Nephron (organoid): Measurements from ENCODE around the gene PTGIS.

Source experiments
- H3K27ac Mint-ChIP-seq, 3 experiments: 2 replicates each; pipeline ENCODE4 v1.8.0; 2020; ENCODE audit warnings: mixed read lengths in 3 of 3, mild to moderate bottlenecking in 2 of 3, moderate library complexity in 1 of 3
- H3K27me3 Mint-ChIP-seq: 2 replicates; pipeline ENCODE4 v1.8.0; 2021; ENCODE audit warnings: low read depth, mild to moderate bottlenecking, moderate library complexity, mixed read lengths
- H3K36me3 Mint-ChIP-seq: 2 replicates; pipeline ENCODE4 v1.8.0; 2020; ENCODE audit warnings: low read depth, mixed read lengths
- H3K4me1 Mint-ChIP-seq: 2 replicates; pipeline ENCODE4 v1.8.0; 2020; ENCODE audit warnings: mixed read lengths
- H3K4me3 Mint-ChIP-seq, 3 experiments: 2 replicates each; pipeline ENCODE4 v1.8.0; 2020; ENCODE audit warnings: mild to moderate bottlenecking in 3 of 3, mixed read lengths in 3 of 3, moderate library complexity in 2 of 3
- H3K9me3 Mint-ChIP-seq: 2 replicates; pipeline ENCODE4 v1.8.0; 2020; ENCODE audit warnings: mixed read lengths
- TF ChIP-seq, protein P1 (sequence below), 3 experiments: fragments of 200-600 bp; sonication (generic); IDR thresholded peaks; one replicate each; pipeline ENCODE4 v1.5.0; 2021; ENCODE audit warnings: antibody characterized with exemption in 3 of 3; ENCODE audit not compliant: unreplicated experiment in 3 of 3

The PTGIS gene

DNA sequence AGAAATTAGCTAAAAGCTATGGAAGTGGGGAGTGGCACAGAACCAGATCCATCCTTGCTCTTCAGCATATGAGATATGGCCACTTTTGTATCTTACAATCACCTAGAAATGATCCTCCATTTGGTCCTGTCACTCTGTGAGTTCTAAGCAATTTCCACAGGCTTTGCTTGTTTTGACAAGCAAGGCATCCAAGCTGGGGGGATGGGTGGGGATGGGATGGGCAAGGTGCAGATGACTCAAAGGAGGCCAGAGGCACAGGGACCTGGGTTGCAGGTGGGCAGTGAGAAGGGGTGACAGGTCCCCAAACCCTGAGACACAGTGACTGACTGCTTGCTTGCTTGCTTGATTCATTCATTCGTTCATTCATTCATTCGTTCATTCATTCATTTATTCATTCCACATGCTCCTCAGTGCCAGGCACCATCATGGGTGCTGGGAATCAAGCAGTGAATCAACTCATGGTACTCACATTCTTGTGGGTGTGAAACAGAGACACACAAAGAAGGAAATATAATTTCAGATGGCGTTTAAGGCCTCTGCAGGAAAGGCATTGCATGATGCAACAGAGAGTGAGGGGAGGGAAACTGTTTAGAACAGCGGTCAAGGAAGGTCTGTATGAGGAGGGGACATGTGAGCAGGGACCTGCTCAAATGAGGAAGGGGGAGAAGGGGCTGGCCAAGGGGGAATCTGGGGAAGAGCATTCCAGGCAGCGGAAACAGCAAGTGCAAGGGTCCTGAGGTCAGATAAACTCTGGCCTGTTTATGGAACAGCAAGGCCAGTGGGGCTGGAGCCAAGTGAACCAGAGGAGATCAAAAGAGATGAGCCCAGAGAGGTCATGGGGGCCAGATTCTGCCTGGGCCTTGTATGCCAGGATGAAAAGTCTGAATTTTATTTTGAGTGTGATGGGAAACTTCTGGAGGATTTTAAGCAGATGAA, 88.9 kb downstream of the PTGIS start:
- Mint-ChIP-seq H3K9me3 (no peaks in the 10 kb centered on the region), H3K4me3 (no peak overlapping the region), H3K4me1 (no peaks in the 10 kb centered on the region), H3K27me3 (peaks cover 59% of the 10 kb centered on the region), H3K36me3 (no peaks in the 10 kb centered on the region), H3K27ac (no peak overlapping the region)
- TF ChIP-seq, protein P1, sequence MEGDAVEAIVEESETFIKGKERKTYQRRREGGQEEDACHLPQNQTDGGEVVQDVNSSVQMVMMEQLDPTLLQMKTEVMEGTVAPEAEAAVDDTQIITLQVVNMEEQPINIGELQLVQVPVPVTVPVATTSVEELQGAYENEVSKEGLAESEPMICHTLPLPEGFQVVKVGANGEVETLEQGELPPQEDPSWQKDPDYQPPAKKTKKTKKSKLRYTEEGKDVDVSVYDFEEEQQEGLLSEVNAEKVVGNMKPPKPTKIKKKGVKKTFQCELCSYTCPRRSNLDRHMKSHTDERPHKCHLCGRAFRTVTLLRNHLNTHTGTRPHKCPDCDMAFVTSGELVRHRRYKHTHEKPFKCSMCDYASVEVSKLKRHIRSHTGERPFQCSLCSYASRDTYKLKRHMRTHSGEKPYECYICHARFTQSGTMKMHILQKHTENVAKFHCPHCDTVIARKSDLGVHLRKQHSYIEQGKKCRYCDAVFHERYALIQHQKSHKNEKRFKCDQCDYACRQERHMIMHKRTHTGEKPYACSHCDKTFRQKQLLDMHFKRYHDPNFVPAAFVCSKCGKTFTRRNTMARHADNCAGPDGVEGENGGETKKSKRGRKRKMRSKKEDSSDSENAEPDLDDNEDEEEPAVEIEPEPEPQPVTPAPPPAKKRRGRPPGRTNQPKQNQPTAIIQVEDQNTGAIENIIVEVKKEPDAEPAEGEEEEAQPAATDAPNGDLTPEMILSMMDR (IDR thresholded peaks at IDR 0.05; ENCODE audit: unreplicated experiment in 3 of 3), result no peak

DNA sequence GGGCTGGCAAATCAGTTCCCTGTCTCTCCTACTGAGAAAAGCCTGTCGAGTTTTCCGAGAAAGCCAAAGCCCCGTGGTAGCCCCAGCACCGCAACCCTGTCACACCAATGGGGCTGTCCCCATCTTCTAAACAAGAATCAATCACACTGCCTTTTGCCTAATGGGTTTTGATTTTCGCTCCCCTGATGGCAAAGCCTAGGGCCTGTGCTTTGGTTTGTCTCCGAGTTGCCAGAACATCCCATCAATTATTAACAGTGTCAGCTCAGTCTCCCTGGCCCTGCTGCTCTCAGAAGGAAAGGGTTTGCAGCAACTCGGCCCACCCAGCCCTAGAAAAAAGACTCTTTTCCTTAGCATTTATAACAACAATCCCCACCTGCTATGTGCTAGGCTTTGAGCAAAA, 89.7 kb downstream of the PTGIS start:
- no peak overlapping the region for H3K4me3 Mint-ChIP-seq
- H3K4me1 Mint-ChIP-seq, result no peaks in the 10 kb centered on the region
- H3K27ac Mint-ChIP-seq, result no peak overlapping the region
- no peaks in the 10 kb centered on the region for H3K36me3 Mint-ChIP-seq
- TF ChIP-seq, protein P1 (IDR thresholded peaks at IDR 0.05; ENCODE audit: unreplicated experiment in 3 of 3), result no peak
- H3K9me3 Mint-ChIP-seq, result no peaks in the 10 kb centered on the region
- peaks cover 54% of the 10 kb centered on the region for H3K27me3 Mint-ChIP-seq

DNA sequence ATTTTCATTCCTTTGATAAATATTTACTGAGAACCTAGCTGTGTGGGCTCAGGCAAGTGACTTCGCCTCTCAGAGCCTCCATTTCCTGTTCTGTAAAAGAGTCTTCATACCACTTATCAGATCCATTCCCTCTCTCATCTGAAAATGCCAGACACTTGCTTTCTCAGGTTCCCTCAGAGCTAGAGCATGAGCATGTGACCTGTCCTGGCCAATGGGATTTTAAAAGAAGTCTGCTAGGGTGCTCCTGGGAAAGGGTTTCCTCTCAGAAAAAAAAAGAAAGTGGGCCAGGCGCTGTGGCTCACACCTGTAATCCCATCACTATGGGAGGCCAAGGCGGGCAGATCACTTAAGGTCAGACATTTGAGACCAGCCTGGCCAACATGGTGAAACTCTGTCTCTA, 90.7 kb downstream of the PTGIS start:
- Mint-ChIP-seq H3K9me3 (no peaks in the 10 kb centered on the region), H3K4me3 (no peak overlapping the region), H3K36me3 (no peaks in the 10 kb centered on the region), H3K27ac (no peak overlapping the region), H3K27me3 (peaks cover 49% of the 10 kb centered on the region), H3K4me1 (no peaks in the 10 kb centered on the region)
- TF ChIP-seq, protein P1 (IDR thresholded peaks at IDR 0.05; ENCODE audit: unreplicated experiment in 3 of 3), result no peak

DNA sequence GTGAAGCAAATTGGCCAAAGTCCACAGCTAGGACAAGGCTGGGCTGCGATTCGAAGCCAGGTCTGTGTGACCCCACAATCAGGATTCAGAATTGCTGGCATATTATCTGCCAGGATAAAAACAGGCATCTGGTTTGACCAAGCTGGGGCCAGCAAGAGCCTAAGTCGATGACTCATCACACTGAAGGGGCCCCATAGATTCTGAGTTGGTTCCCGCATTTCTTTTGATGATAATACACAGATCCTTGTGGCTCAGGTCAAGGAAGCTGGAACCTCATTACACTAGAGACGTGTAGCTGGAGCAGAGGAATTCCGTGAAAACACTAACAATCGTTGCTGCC, 92.0 kb downstream of the PTGIS start:
- Mint-ChIP-seq H3K4me3 (no peak overlapping the region), H3K4me1 (no peaks in the 10 kb centered on the region), H3K9me3 (no peaks in the 10 kb centered on the region), H3K36me3 (no peaks in the 10 kb centered on the region), H3K27ac (no peak overlapping the region), H3K27me3 (peaks cover 41% of the 10 kb centered on the region)
- TF ChIP-seq, protein P1 (IDR thresholded peaks at IDR 0.05; ENCODE audit: unreplicated experiment in 3 of 3), result no peak

DNA sequence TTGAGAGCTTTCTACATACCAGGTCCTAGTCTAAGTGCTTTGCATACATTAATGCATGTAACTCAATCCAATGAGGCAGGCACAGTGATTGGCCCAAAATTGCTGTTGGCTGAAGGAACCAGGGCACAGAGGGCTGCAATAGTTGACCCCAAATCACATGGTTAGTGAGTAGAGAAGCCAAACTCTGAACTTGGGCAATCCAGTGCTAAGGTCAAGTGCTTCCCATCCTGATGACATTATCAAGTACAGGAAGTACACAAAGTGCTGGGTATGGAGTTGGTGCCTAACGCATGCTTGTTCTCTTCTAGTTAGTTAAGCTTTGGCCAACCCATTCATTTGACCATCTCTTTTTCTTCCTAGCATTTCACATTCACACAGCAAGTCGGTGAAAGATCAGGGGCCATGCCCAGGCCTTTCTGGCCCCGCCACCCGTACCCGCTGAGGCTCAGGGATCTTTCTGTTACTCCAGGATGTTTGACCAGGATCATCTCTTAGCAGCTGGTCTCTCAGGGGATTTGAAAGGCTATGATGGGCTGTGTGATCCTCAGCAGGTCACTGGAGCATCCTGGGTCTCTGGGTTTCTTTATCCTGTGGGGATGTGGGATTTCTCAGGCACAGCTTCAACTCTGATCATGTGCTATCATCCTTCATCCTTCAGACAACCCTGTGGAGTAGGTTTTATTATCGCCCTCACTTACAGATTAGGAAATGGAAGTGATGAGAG, 92.5 kb downstream of the PTGIS start:
- H3K9me3 Mint-ChIP-seq, result no peaks in the 10 kb centered on the region
- no peak overlapping the region for H3K27ac Mint-ChIP-seq
- H3K4me3 Mint-ChIP-seq, result no peak overlapping the region
- peaks cover 39% of the 10 kb centered on the region for H3K27me3 Mint-ChIP-seq
- H3K36me3 Mint-ChIP-seq, result no peaks in the 10 kb centered on the region
- TF ChIP-seq, protein P1 (IDR thresholded peaks at IDR 0.05; ENCODE audit: unreplicated experiment in 3 of 3), result no peak
- no peaks in the 10 kb centered on the region for H3K4me1 Mint-ChIP-seq
